ENCODE results near the gene IPO9.

Gene IPO9

DNA sequence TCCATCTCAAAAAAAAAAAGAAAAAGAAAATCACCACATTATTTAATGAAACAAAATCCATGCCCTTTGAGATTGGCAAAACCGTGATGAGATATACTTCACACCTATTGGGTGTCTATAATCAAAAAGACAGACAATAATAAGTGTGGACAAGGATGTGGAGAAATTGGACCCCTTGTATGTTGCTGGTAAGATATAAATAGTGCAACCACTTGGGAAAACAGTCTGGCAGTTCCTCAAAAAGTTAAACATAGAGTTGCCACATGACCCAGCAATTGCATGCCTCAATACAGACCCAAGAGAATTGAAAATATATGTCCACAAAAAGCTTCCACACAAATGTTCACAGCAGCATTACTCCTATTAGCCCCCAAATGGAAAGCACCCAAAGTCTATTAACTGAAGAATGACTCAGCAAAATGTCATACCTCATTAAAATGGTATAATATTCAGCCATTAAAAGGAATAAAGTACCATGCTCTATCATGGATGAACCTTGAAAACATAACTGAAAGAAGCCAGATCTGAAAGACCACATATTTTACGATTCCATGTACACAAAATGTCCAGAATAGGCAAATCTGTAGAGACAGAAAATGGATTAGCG, 93.1 kb downstream of the IPO9 start:
- H3K4me3 ChIP-seq (ENCODE audit: low read depth, low read length), result no peak overlapping the region
- no peak for DNase-seq (ENCODE audit: low read depth)
- TF ChIP-seq, protein P1, sequence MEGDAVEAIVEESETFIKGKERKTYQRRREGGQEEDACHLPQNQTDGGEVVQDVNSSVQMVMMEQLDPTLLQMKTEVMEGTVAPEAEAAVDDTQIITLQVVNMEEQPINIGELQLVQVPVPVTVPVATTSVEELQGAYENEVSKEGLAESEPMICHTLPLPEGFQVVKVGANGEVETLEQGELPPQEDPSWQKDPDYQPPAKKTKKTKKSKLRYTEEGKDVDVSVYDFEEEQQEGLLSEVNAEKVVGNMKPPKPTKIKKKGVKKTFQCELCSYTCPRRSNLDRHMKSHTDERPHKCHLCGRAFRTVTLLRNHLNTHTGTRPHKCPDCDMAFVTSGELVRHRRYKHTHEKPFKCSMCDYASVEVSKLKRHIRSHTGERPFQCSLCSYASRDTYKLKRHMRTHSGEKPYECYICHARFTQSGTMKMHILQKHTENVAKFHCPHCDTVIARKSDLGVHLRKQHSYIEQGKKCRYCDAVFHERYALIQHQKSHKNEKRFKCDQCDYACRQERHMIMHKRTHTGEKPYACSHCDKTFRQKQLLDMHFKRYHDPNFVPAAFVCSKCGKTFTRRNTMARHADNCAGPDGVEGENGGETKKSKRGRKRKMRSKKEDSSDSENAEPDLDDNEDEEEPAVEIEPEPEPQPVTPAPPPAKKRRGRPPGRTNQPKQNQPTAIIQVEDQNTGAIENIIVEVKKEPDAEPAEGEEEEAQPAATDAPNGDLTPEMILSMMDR (IDR thresholded peaks at IDR 0.05; ENCODE audit: insufficient read depth, low read depth, low read length, missing control alignments), result no peak

DNA sequence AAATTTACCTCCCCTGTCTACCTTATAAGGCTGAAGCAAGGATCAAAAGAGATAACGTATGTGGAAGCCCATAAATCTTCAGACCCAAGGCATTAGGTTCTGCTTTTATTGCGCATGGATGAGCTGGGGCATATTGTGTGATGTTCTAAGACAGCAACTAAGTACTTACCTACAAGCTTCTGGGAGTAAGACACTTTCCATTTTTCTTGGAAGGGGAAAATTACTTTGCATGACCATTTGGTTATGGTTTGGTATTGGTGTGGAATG, 96.3 kb downstream of the IPO9 start:
- TF ChIP-seq, protein P1 (IDR thresholded peaks at IDR 0.05; ENCODE audit: insufficient read depth, low read depth, low read length, missing control alignments), result no peak
- no peak overlapping the region for H3K4me3 ChIP-seq (ENCODE audit: low read depth, low read length)
- no peak for DNase-seq (ENCODE audit: low read depth)

DNA sequence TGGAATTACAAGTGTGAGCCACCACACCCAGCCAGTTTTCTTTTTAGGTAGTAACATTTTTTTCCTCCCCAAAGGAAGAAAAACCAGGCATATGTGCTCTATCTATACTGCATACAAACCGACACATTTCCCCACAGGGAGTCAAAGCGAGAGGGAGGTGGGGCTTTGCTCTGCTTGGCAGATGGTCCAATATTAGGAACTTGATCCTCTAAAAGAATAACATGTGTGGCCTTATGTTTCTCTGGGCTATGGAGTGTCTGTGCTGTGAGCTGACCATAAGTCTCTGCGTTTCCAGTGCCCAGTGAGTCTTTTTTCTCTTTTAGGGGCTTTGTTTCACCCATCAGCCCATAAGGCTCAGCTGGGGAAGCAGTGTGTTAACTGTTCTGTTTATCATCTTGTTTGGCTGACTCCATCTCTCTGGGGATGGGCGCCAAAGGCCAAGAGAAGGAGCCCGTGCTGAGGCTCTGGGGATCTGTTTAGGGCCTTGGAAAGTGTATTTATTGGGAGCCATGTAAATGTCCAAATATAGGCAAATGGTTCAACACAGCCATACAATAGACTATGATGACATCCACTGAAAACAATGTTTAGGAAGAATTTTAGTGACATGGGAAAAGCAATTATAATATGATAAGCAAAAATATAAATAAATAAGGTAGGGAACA, 97.2 kb downstream of the IPO9 start:
- H3K4me3 ChIP-seq (ENCODE audit: low read depth, low read length), result no peak overlapping the region
- DNase-seq (ENCODE audit: low read depth), result no peak
- TF ChIP-seq, protein P1 (IDR thresholded peaks at IDR 0.05; ENCODE audit: insufficient read depth, low read depth, low read length, missing control alignments), result no peak

GRCh38 chr1:201928266-201928665, 99.3 kb downstream of the IPO9 start:
- TF ChIP-seq, protein P1 (IDR thresholded peaks at IDR 0.05; ENCODE audit: insufficient read depth, low read depth, low read length, missing control alignments), result no peak
- DNase-seq (ENCODE audit: low read depth), result no peak
- no peak overlapping the region for H3K4me3 ChIP-seq (ENCODE audit: low read depth, low read length)

- TF ChIP-seq, protein P1 (IDR thresholded peaks at IDR 0.05; ENCODE audit: insufficient read depth, low read depth, low read length, missing control alignments), result no peak
- DNase-seq (ENCODE audit: low read depth), result no peak
- no peak overlapping the region for H3K4me3 ChIP-seq (ENCODE audit: low read depth, low read length)
These were observed 101.2 kb downstream of the IPO9 start for GRCh38 chr1:201930137-201930536.

DNA sequence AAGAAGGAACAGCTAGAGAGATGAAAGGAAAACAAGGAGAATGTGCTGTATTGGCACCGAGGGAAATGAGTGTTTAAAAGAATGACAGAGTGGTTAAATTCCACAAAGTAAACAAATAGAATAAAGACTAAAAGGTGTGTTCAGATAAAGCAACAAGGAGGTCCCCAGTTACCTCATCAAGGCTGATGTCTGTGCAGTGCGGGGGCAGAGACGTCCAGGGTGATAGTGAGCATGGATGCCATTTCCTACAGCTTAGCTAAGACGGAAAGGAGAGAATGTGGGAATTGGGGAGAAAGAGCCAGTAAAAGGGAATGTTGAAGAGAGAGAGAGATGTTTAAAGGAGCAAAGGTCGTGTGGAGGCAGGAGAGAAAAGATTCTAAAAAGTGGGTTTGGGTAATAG, 101.8 kb downstream of the IPO9 start:
- TF ChIP-seq, protein P1 (IDR thresholded peaks at IDR 0.05; ENCODE audit: insufficient read depth, low read depth, low read length, missing control alignments), result no peak
- no peak for DNase-seq (ENCODE audit: low read depth)
- no peak overlapping the region for H3K4me3 ChIP-seq (ENCODE audit: low read depth, low read length)
